Stomach smooth muscle (tissue), 2 donors: ENCODE data around the gene AGAP1.
"Not testable (repeated sequence)": the region's sequence is repeated elsewhere in the genome, so short reads cannot be mapped to it uniquely, and the experiment has no call there.

Experiments used
- H3K27ac ChIP-seq: one replicate; pipeline ENCODE4 v1.7.0; 2013; ENCODE audit warnings: mild to moderate bottlenecking, low read length, inconsistent platforms
- H3K27me3 ChIP-seq, 2 donors: one replicate each; pipeline ENCODE4 v1.7.0; 2013; ENCODE audit warnings: low read length in 2 of 2; ENCODE audit not compliant: insufficient read depth in 2 of 2, control insufficient read depth in 1 of 2
- H3K36me3 ChIP-seq, 2 donors: one replicate each; pipeline ENCODE4 v1.7.0; 2013; ENCODE audit warnings: low read length in 2 of 2; ENCODE audit not compliant: control insufficient read depth in 2 of 2, insufficient read depth in 2 of 2
- H3K4me1 ChIP-seq: one replicate; pipeline ENCODE4 v1.7.0; 2013; ENCODE audit warnings: low read length; ENCODE audit not compliant: control insufficient read depth, insufficient read depth
- H3K4me3 ChIP-seq, 2 donors: one replicate each; pipeline ENCODE4 v1.7.0; 2013; ENCODE audit warnings: low read length in 2 of 2
- H3K9ac ChIP-seq, 2 donors: one replicate each; pipeline ENCODE4 v1.7.0; 2013; ENCODE audit warnings: low read length in 2 of 2, mild to moderate bottlenecking in 1 of 2
- H3K9me3 ChIP-seq, 2 donors: one replicate each; pipeline ENCODE4 v1.7.0; 2013; ENCODE audit warnings: low read length in 2 of 2; ENCODE audit not compliant: control insufficient read depth in 2 of 2
- donor health status: healthy.
- donor health status: Pancreatic carcinoma.

Gene AGAP1

GRCh38 chr2:236061899-236062298 is 568.1 kb downstream of the AGAP1 start:
- H3K27me3 ChIP-seq: no peaks in the 10 kb centered on the region
- H3K9me3 ChIP-seq: peaks cover 4 to 7% of the 10 kb centered on the region in 2 donors
- H3K27ac ChIP-seq: no peak overlapping the region
- H3K4me3 ChIP-seq: no peak overlapping the region
- peaks cover 6 to 13% of the 10 kb centered on the region in 2 donors for H3K36me3 ChIP-seq
- H3K4me1 ChIP-seq: no peaks in the 10 kb centered on the region
- no peak overlapping the region for H3K9ac ChIP-seq

GRCh38 chr2:236062806-236063205 is 569.0 kb downstream of the AGAP1 start:
- H3K27ac ChIP-seq, H3K9ac ChIP-seq, H3K9me3 ChIP-seq, H3K4me3 ChIP-seq, H3K4me1 ChIP-seq, H3K27me3 ChIP-seq: not testable (repeated sequence)
- peaks cover 6 to 13% of the 10 kb centered on the region in 2 donors for H3K36me3 ChIP-seq

- Histone ChIP-seq H3K36me3 (peaks cover 0 to 7% of the 10 kb centered on the region in 2 donors), H3K4me3 (no peak overlapping the region)
Measured at GRCh38 chr2:236063994-236064393, 570.2 kb downstream of the AGAP1 start.

GRCh38 chr2:236065314-236066160 is 571.7 kb downstream of the AGAP1 start:
- no peaks in the 10 kb centered on the region for H3K9me3 ChIP-seq
- no peaks in the 10 kb centered on the region for H3K4me1 ChIP-seq
- H3K36me3 ChIP-seq: peaks cover 0 to 7% of the 10 kb centered on the region in 2 donors
- no peaks in the 10 kb centered on the region for H3K27me3 ChIP-seq
- no peak overlapping the region for H3K27ac ChIP-seq
- no peak overlapping the region for H3K9ac ChIP-seq
- H3K4me3 ChIP-seq: no peak overlapping the region

More at GRCh38 chr2:236063994-236064393, 570.2 kb downstream of the AGAP1 start:
- no peaks in the 10 kb centered on the region for H3K4me1 ChIP-seq
- no peak overlapping the region for H3K27ac ChIP-seq
- no peak overlapping the region for H3K9ac ChIP-seq
- no peaks in the 10 kb centered on the region for H3K27me3 ChIP-seq
- no peaks in the 10 kb centered on the region for H3K9me3 ChIP-seq

- H3K4me1 ChIP-seq: no peaks in the 10 kb centered on the region
- H3K27me3 ChIP-seq: no peaks in the 10 kb centered on the region
- no peak overlapping the region for H3K9ac ChIP-seq
- peaks cover 0 to 2% of the 10 kb centered on the region in 2 donors for H3K36me3 ChIP-seq
- H3K27ac ChIP-seq: no peak overlapping the region
- H3K9me3 ChIP-seq: no peaks in the 10 kb centered on the region
- no peak overlapping the region for H3K4me3 ChIP-seq
Measured at GRCh38 chr2:236070236-236070635, 576.4 kb downstream of the AGAP1 start.

GRCh38 chr2:236073246-236073645 is 579.4 kb downstream of the AGAP1 start:
- Histone ChIP-seq H3K27me3 (no peaks in the 10 kb centered on the region), H3K27ac (no peak overlapping the region), H3K9me3 (no peaks in the 10 kb centered on the region), H3K4me1 (no peaks in the 10 kb centered on the region), H3K9ac (no peak overlapping the region), H3K36me3 (peaks cover 0 to 4% of the 10 kb centered on the region in 2 donors), H3K4me3 (no peak overlapping the region)

- no peak overlapping the region for H3K9ac ChIP-seq
- no peaks in the 10 kb centered on the region for H3K4me1 ChIP-seq
- no peak overlapping the region for H3K4me3 ChIP-seq
- no peaks in the 10 kb centered on the region for H3K9me3 ChIP-seq
- H3K27me3 ChIP-seq: no peaks in the 10 kb centered on the region
- peaks cover 0 to 4% of the 10 kb centered on the region in 2 donors for H3K36me3 ChIP-seq
- no peak overlapping the region for H3K27ac ChIP-seq
Measured at GRCh38 chr2:236073867-236074655, 580.2 kb downstream of the AGAP1 start.

- H3K4me3 ChIP-seq: no peak overlapping the region
- H3K9me3 ChIP-seq: no peaks in the 10 kb centered on the region
- H3K4me1 ChIP-seq: no peaks in the 10 kb centered on the region
- H3K27ac ChIP-seq: no peak overlapping the region
- H3K27me3 ChIP-seq: no peaks in the 10 kb centered on the region
- no peak overlapping the region for H3K9ac ChIP-seq
- peaks cover 0 to 4% of the 10 kb centered on the region in 2 donors for H3K36me3 ChIP-seq
Measured at GRCh38 chr2:236075802-236076201, 582.0 kb downstream of the AGAP1 start.

GRCh38 chr2:236078297-236079255 is 584.7 kb downstream of the AGAP1 start:
- Histone ChIP-seq H3K4me3 (no peak overlapping the region), H3K36me3 (peaks cover 0 to 7% of the 10 kb centered on the region in 2 donors), H3K4me1 (no peaks in the 10 kb centered on the region), H3K9ac (no peak overlapping the region), H3K27ac (no peak overlapping the region), H3K27me3 (no peaks in the 10 kb centered on the region), H3K9me3 (no peaks in the 10 kb centered on the region)

GRCh38 chr2:236080412-236080811 is 586.6 kb downstream of the AGAP1 start:
- Histone ChIP-seq H3K27ac (no peak overlapping the region), H3K9ac (no peak overlapping the region), H3K9me3 (no peaks in the 10 kb centered on the region), H3K4me1 (no peaks in the 10 kb centered on the region), H3K4me3 (no peak overlapping the region), H3K27me3 (no peaks in the 10 kb centered on the region), H3K36me3 (peaks cover 0 to 7% of the 10 kb centered on the region in 2 donors)
